Upper lobe of left lung (tissue), 6 donors: Measurements from ENCODE around the gene CDKL2. TPM values are rescaled to one million over a fixed set of nuclear protein-coding genes. Genes with fewer than 3 reads are reported as not detected.

Source experiments
- ATAC-seq, 2 donors: fragments of 200-7000 bp; cut with Tn5 transposase; one replicate each; pipeline ENCODE4 v1.9.1; 2022; ENCODE audit warnings: mild to moderate bottlenecking in 2 of 2, moderate library complexity in 2 of 2; ENCODE audit not compliant: low FRiP score in 2 of 2
- DNase-seq, 2 donors: peaks; one replicate each; pipeline ENCODE4 v3.0.0-alpha.2; 2019 to 2020
- H3K27ac ChIP-seq, 4 donors: fragments of 200-600 bp; sonication (generic); one replicate each; pipeline ENCODE4 v1.5.1; 2016 to 2019
- H3K27me3 ChIP-seq, 4 donors: fragments of 200-600 bp; sonication (generic); one replicate each; pipeline ENCODE4 v1.5.1; 2017 to 2019
- H3K36me3 ChIP-seq, 4 donors: fragments of 200-600 bp; sonication (generic); one replicate each; pipeline ENCODE4 v1.5.1; 2016 to 2019
- H3K4me1 ChIP-seq, 4 donors: fragments of 200-600 bp; sonication (generic); one replicate each; pipeline ENCODE4 v1.5.1; 2018 to 2019
- H3K4me3 ChIP-seq, 4 donors: fragments of 200-600 bp; sonication (generic); one replicate each; pipeline ENCODE4 v1.5.1; 2017 to 2019; ENCODE audit warnings: mild to moderate bottlenecking in 2 of 4, moderate library complexity in 1 of 4
- H3K9me3 ChIP-seq, 4 donors: fragments of 200-600 bp; sonication (generic); one replicate each; pipeline ENCODE4 v1.5.1; 2018 to 2019
- CTCF ChIP-seq, 6 experiments: fragments of 450-650 bp in 4 of 6; fragments of 200-600 bp in 2 of 6; sonication (generic) in 2 of 6; IDR thresholded peaks; one replicate each; pipeline ENCODE4 v1.5.1; 2016 to 2019; ENCODE audit warnings: antibody characterized with exemption in 6 of 6
- EP300 ChIP-seq, 4 donors: sonication (generic); formaldehyde crosslinking; IDR thresholded peaks; one replicate each; pipeline ENCODE4 v1.5.1; 2017; ENCODE audit warnings: antibody characterized with exemption in 4 of 4, control low read depth in 2 of 4
- POLR2A ChIP-seq, 4 donors: fragments of 450-650 bp; IDR thresholded peaks; one replicate each; pipeline ENCODE4 v1.5.1; 2016 to 2017; ENCODE audit warnings: antibody characterized with exemption in 4 of 4, mild to moderate bottlenecking in 2 of 4
- POLR2AphosphoS5 ChIP-seq, 2 donors: sonication (generic); formaldehyde crosslinking; IDR thresholded peaks; one replicate each; pipeline ENCODE4 v1.5.1; 2017; ENCODE audit warnings: antibody characterized with exemption in 2 of 2
- WGBS, 2 donors: methylation state at CpG; one replicate each; pipeline ENCODE4 v1.1.5; 2017 to 2018; 5-methylcytosine and 5-hydroxymethylcytosine counted together
- total RNA-seq, 6 donors: library from RNA; depleted of rRNA in 4 of 6; stranded (reverse); fragments of >200 nt in 4 of 6; gene quantifications; one replicate each; pipeline versions ENCODE4 v1.1.0 to v1.2.1, GENCODE V29; 2016 to 2021
- donor health status: DM: no; HTN: no; CAD: no; lungs with moderate emphysema.
- donor health status: DM: no; HTN: yes; CAD: no; lungs with severe emphysema.

CDKL2 gene
- total RNA-seq, 6 donors from 2014 or later = 3.7 to 32.4 (median 17.0) TPM

- 84 to 85% methylated on average over 11 of the region's 11 CpGs for WGBS, 2 donors
- ATAC-seq = no peak
- H3K4me3 ChIP-seq = no peak overlapping the region
- no peaks in the 10 kb centered on the region for H3K36me3 ChIP-seq
- DNase-seq = no peak
- TF ChIP-seq CTCF (IDR thresholded peaks at IDR 0.05) (no peak), EP300 (IDR thresholded peaks at IDR 0.05) (no peak), POLR2AphosphoS5 (IDR thresholded peaks at IDR 0.05) (no peak), POLR2A (IDR thresholded peaks at IDR 0.05) (no peak)
- no peak overlapping the region for H3K27ac ChIP-seq
- no peaks in the 10 kb centered on the region for H3K9me3 ChIP-seq
- no peaks in the 10 kb centered on the region for H3K27me3 ChIP-seq
- peaks cover 0 to 8% (median 0%) of the 10 kb centered on the region in 4 donors for H3K4me1 ChIP-seq
Observed at GRCh38 chr4:75564023-75564422, 66.3 kb downstream of the CDKL2 start.

- DNase-seq = peak in 1 of 2 donors; percentile 23
- Histone ChIP-seq H3K9me3 (no peaks in the 10 kb centered on the region), H3K4me3 (no peak overlapping the region), H3K4me1 (peaks cover 0 to 6% (median 0%) of the 10 kb centered on the region in 4 donors), H3K27ac (no peak overlapping the region), H3K27me3 (no peaks in the 10 kb centered on the region), H3K36me3 (no peaks in the 10 kb centered on the region)
- WGBS, 2 donors = 53 to 56% methylated on average over 8 of the region's 8 CpGs
- ATAC-seq = peak; percentile 32 to 87
- TF ChIP-seq CTCF (IDR thresholded peaks at IDR 0.05) (no peak), EP300 (IDR thresholded peaks at IDR 0.05) (no peak), POLR2AphosphoS5 (IDR thresholded peaks at IDR 0.05) (no peak), POLR2A (IDR thresholded peaks at IDR 0.05) (no peak)
Observed at GRCh38 chr4:75561789-75562188, 68.5 kb downstream of the CDKL2 start.

DNA sequence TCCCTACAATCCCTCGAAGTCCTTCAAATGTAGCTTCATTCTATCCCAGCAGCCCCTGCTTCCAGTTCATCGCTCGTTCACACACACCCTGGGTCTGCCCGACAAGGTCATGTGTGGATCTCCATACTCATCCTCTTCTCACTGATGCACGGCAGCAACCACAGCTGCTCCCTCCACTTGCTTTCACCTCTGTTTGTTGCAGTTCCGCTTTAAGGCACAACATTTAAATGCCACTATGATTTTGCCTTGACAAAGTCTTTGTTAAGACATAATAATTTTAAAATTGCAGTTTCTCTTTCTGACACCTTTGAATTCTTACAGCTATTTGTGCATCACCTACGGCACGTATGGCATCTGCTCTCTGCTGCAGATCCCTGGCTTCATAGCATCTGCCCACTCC is 72.6 kb downstream of the CDKL2 start:
- Histone ChIP-seq H3K27ac (no peak overlapping the region), H3K4me1 (peaks cover 0 to 6% (median 0%) of the 10 kb centered on the region in 4 donors), H3K9me3 (no peaks in the 10 kb centered on the region), H3K27me3 (no peaks in the 10 kb centered on the region), H3K4me3 (no peak overlapping the region), H3K36me3 (no peaks in the 10 kb centered on the region)
- 88 to 90% methylated on average over 8 of the region's 8 CpGs for WGBS, 2 donors
- TF ChIP-seq CTCF (IDR thresholded peaks at IDR 0.05) = no peak
- no peak for TF ChIP-seq POLR2A (IDR thresholded peaks at IDR 0.05)
- no peak for TF ChIP-seq EP300 (IDR thresholded peaks at IDR 0.05)
- TF ChIP-seq POLR2AphosphoS5 (IDR thresholded peaks at IDR 0.05) = no peak
- no peak for DNase-seq
- ATAC-seq = no peak

DNA sequence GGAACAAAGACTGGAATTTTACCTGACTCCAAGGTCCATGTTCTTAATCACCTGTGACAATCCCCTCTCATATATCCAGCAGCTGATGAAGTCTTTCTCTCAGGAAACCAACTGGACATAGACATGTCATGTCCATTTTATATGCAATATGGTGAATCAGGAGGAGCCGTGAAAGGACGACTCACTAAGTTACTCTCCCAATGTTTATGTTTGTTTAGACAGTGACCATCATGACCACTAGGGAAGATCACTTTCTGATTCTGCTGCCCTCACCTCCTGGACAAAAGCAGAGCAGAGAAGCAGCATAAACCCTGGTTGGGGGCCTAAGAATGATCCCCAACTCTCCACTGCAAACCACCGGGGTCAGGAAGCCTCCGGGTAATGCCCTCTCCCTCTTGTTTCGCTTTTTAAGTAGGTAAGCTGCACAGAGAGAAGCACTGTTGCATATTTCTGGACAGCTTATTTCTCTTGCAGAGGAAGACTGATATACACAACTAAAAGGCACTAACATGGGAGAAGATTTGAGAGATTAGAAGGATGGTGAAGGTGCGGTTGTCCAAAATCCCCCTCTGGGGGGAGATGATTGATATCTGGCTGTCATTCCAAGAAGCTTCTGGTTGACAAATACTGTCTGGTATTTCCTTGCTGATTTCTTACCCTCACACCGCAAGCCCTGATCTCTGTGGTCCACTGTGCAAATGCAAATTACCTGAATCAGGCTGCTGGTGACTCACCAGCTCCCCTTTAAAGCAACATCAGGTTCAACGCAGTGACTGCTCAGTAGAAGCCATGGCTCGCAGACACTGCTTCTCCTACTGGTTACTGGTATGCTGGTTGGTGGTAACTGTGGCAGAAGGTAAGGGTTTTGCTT is 74.8 kb downstream of the CDKL2 start, which contains the start of gene ODAPH:
ODAPH (plus strand) TSS at position 773 of the 871 bp plus-strand sequence; CDS start at position 790, 17 bp downstream.
- DNase-seq (no peak), ATAC-seq (no peak)
- no peaks in the 10 kb centered on the region for H3K27me3 ChIP-seq
- TF ChIP-seq POLR2AphosphoS5 (IDR thresholded peaks at IDR 0.05) = no peak
- no peak for TF ChIP-seq POLR2A (IDR thresholded peaks at IDR 0.05)
- no peak for TF ChIP-seq EP300 (IDR thresholded peaks at IDR 0.05)
- TF ChIP-seq CTCF (IDR thresholded peaks at IDR 0.05) = no peak
- no peak within 1 kb of the TSS for H3K4me3 ChIP-seq
- H3K4me1 ChIP-seq = no peaks in the 10 kb centered on the region
- H3K27ac ChIP-seq = no peak within 1 kb of the TSS
- no peaks in the 10 kb centered on the region for H3K36me3 ChIP-seq
- WGBS, 2 donors = 65 to 69% methylated on average over 9 of the region's 9 CpGs
- H3K9me3 ChIP-seq = no peaks in the 10 kb centered on the region
